ENCODE data around the gene RALGPS2.

DNA sequence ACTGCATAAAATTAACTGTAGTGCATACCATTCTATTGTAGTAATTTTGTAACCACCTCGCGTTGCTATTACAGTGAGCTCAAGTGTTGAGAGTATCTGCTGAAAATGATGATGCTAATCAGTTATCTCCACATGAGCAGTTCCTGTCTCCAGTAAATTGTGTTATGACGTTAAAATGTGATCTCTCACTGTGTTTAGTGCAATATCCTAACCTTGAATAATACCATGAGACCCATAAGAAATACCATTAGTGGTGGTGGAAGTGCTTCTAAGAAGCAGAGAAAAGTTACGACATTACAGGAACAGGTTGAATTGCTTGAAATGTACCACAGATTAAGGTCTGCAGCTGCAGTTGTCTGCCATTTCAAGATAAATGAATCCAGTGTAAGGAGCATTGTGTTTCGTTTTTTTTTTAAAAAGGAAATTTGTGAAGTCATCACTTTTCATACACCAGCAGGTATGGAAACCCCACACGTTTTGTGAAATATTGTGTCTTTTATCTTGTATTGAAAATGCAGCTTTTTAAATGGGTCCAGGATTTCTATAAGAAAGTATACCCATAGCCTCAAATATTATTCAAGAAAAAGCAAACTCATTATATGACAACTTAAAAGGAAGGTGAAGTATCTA lies 73.3 kb downstream of the RALGPS2 start:
- no peak for TF ChIP-seq EZH2 (IDR thresholded peaks at IDR 0.05)
- TF ChIP-seq POLR2AphosphoS5 (IDR thresholded peaks at IDR 0.05; ENCODE audit: borderline replicate concordance, low read depth, low read length) = no peak

Measured in SK-N-MC (cell line).